ENCODE measurements around the gene HOMER3.

HOMER3 gene

GRCh38 chr19:18900700-18901481 lies 40.1 kb downstream of the HOMER3 start:
- Histone ChIP-seq H3K4me3 (ENCODE audit: low read depth, low read length) (no peak overlapping the region), H3K36me3 (peaks cover 35% of the 10 kb centered on the region), H3K27me3 (ENCODE audit: insufficient read depth, low read depth, severe bottlenecking) (no peaks in the 10 kb centered on the region), H3K27ac (no peak overlapping the region), H3K9me3 (ENCODE audit: severe bottlenecking) (no peaks in the 10 kb centered on the region)
- no peak for DNase-seq
- no peak for TF ChIP-seq CTCF (IDR thresholded peaks at IDR 0.05; ENCODE audit: low read depth, low read length)

GRCh38 chr19:18899624-18900560 lies 41.1 kb downstream of the HOMER3 start:
- 0 out of 2 replicates have a peak, but pooled peaks have one; percentile 25 for TF ChIP-seq CTCF (IDR thresholded peaks at IDR 0.05; ENCODE audit: low read depth, low read length)
- no peaks in the 10 kb centered on the region for H3K9me3 ChIP-seq (ENCODE audit: severe bottlenecking)
- no peak overlapping the region for H3K4me3 ChIP-seq (ENCODE audit: low read depth, low read length)
- H3K27me3 ChIP-seq (ENCODE audit: insufficient read depth, low read depth, severe bottlenecking): no peaks in the 10 kb centered on the region
- H3K36me3 ChIP-seq: peaks cover 32% of the 10 kb centered on the region
- H3K27ac ChIP-seq: no peak overlapping the region
- DNase-seq: peak; percentile 54

- H3K36me3 ChIP-seq: peaks cover 21% of the 10 kb centered on the region
- no peak for TF ChIP-seq CTCF (IDR thresholded peaks at IDR 0.05; ENCODE audit: low read depth, low read length)
These were observed 42.2 kb downstream of the HOMER3 start for GRCh38 chr19:18898607-18899408.

GRCh38 chr19:18898081-18898606 lies 42.9 kb downstream of the HOMER3 start:
- Histone ChIP-seq H3K27ac (no peak overlapping the region), H3K4me3 (ENCODE audit: low read depth, low read length) (no peak overlapping the region), H3K27me3 (ENCODE audit: insufficient read depth, low read depth, severe bottlenecking) (no peaks in the 10 kb centered on the region), H3K36me3 (peaks cover 18% of the 10 kb centered on the region), H3K9me3 (ENCODE audit: severe bottlenecking) (no peaks in the 10 kb centered on the region)
- TF ChIP-seq CTCF (IDR thresholded peaks at IDR 0.05; ENCODE audit: low read depth, low read length): no peak
- no peak for DNase-seq

More at GRCh38 chr19:18898607-18899408, 42.2 kb downstream of the HOMER3 start:
- Histone ChIP-seq H3K9me3 (ENCODE audit: severe bottlenecking) (no peaks in the 10 kb centered on the region), H3K27ac (no peak overlapping the region), H3K4me3 (ENCODE audit: low read depth, low read length) (no peak overlapping the region), H3K27me3 (ENCODE audit: insufficient read depth, low read depth, severe bottlenecking) (no peaks in the 10 kb centered on the region)
- DNase-seq: no peak

Measured in WERI-Rb-1 (cell line).